CD4-positive, alpha-beta T cell treated with Interleukin-15 for 1 hour (primary cell): ENCODE data around the gene SARS1.
A peak's percentile ranks its signal among the peaks of the same experiment; 100 is the strongest.
"Not testable (repeated sequence)": the region's sequence is repeated elsewhere in the genome, so short reads cannot be mapped to it uniquely, and the experiment has no call there.

Experiments used
- DNase-seq: peaks from one replicate; pipeline ENCODE4 v3.0.0-alpha.2; 2020

Gene SARS1

GRCh38 chr1:109279615-109280278, 66.0 kb downstream of the SARS1 start:
- DNase-seq, result no peak

GRCh38 chr1:109280862-109281261, 67.1 kb downstream of the SARS1 start:
- DNase-seq, result no peak

DNA sequence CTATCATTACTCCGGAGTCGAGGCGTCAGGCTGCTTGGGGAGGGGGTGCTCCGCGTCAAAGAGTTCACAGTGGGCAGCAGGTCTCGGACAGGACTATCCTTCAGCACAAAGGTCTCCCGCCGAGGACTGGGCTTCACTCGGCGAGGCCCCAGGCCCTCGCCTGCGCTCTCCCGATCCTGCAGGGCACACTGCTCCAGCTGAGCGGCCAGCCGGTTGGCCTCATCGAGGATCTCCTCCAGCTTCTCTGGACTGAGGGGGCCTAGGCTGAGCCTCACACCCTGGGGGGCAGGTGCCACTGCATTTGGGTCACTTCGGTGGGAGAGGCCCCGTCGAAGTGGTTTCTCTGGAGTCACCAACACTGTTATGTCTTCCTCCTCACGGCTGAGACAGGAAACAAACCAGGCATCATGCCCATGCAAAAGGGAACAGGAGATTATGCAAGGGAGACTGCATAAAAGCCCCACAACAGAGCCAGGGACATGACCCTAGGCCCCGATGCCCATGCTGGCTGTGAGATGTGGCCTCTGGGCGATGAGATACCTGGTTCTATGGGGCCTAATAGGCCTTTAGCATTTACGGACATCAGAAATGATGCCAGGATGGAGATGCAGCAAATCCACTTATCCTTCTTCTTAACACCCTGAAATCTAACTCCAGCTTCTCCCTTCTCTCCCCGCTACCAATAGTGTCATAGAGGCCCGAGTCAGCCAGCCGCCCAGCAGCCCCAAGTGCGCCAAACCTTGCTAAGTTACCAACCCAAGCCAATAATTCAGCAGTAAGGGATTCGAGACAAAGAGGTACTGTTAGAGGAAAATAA, 68.2 kb downstream of the SARS1 start:
- DNase-seq, result peak; percentile 33

DNA sequence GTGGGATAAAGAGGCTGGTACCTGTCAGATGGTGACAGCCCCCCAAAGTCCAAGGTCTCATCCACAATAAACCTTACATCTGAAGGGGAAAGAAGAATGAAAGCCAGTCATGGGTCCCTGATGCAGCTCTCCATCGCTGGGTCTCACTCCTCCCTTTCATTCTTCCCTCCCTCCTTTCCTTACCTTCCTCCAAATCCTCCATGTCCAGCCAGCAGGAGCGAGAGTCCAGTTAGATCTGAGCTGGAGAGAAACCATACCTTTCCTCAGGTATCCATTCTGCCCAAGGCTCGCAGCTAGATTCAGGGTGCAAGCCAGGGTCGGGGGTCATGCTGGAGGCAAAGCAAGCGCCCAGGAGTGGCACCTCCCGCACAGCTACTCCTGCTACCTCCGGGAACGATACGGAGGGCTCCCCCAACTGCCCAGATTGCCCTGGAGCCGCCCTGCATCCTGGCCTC, 68.8 kb downstream of the SARS1 start:
- DNase-seq, result no peak

GRCh38 chr1:109282952-109283747, 69.4 kb downstream of the SARS1 start, which contains the start of gene PSRC1:
TSS of gene PSRC1 (minus strand) at chr1:109283145.
- peak; percentile 85 for DNase-seq

DNA sequence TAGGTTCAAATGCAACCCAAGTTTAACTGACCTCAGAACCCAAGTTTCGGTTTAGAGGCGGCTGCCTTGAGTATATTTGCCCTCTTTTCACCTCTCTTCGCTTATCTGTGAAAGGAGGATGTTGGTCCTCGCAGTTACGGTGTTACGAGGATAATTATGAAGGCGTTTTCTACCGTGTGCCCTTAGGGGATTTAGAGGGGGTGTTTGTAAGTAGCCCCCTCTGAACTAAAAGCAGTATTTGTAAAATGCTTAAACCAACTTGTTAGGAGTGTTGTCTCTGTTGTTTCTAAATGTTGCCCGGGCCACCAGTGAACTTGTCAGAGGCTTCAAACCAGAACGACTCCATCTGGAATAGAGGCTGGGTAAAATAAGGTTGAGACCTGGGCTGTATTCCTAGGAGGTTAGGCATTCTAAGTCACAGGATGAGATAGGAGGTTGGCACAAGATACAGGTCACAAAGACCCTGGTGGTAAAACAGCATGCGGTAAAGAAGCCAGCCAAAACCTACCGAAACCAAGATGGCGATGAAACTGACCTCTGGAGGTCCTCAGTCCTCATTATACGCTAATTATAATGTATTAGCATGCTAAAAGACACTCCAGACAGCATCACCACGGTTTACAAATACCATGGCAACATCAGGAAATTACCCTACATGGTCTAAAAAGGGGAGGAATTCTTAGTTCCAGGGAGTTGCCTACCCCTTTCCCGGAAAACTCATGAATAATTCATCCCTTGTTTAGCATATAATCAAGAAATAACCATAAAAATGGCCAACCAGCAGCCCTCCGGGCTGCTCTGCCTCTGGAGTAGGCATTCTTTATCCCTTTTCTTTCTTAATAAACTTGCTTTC, 70.3 kb downstream of the SARS1 start:
- no peak for DNase-seq

DNA sequence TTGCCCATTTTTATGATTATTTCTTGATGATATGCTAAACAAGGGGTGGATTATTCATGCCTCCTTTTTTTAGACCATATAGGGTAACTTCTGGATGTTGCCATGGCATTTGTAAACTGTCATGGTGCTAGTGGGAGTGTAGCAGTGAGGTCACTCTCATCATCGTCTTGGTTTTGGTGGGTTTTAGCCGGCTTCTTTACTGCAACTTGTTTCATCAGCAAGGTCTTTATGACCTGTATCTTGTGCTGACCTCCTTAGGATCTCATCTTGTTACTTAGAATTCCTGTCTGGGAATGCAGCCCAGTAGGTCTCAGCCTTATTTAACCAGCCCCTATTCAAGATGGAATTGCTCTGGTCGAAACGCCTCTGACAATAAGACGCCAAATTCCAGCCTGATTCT, 73.0 kb downstream of the SARS1 start:
- DNase-seq, result not testable (repeated sequence)
